GM06990 (cell line): ENCODE measurements around the gene RBM47.
"Not testable (repeated sequence)": the region's sequence is repeated elsewhere in the genome, so short reads cannot be mapped to it uniquely, and the experiment has no call there.

Source experiments
- DNase-seq: peaks from one replicate; pipeline ENCODE4 v3.0.0-alpha.2; 2011; ENCODE audit not compliant: insufficient read length; ENCODE audit errors: extremely low read depth
- H3K27me3 ChIP-seq: replicated peaks from 2 replicates; pipeline ENCODE4 v1.6.0; 2011; ENCODE audit warnings: low read length; ENCODE audit not compliant: control insufficient read depth, insufficient read depth
- H3K36me3 ChIP-seq: 2 replicates; pipeline ENCODE4 v1.5.1; 2011; ENCODE audit warnings: low read length; ENCODE audit not compliant: control insufficient read depth, insufficient read depth
- H3K4me3 ChIP-seq: replicated peaks from 2 replicates; pipeline ENCODE4 v1.5.1; 2011; ENCODE audit warnings: low read depth, mild to moderate bottlenecking, control low read depth, low read length
- CTCF ChIP-seq: IDR thresholded peaks from 2 replicates; pipeline ENCODE4 v1.5.1; 2011; ENCODE audit warnings: low read length, control low read depth, mild to moderate bottlenecking, inconsistent platforms; ENCODE audit not compliant: insufficient read depth, poor library complexity, severe bottlenecking

RBM47 gene

GRCh38 chr4:40557736-40558135, 71.9 kb downstream of the RBM47 start:
- no peak for TF ChIP-seq CTCF
- DNase-seq = no peak
- no peaks in the 10 kb centered on the region for H3K27me3 ChIP-seq
- H3K36me3 ChIP-seq = peaks cover 1% of the 10 kb centered on the region; the same call in 1 of the 2 replicates
- H3K4me3 ChIP-seq = no peak overlapping the region

- Histone ChIP-seq H3K27me3 (no peaks in the 10 kb centered on the region), H3K4me3 (no peak overlapping the region), H3K36me3 (peaks cover 1% of the 10 kb centered on the region; the same call in 1 of the 2 replicates)
- no peak for TF ChIP-seq CTCF
- no peak for DNase-seq
These were observed 74.3 kb downstream of the RBM47 start for GRCh38 chr4:40555176-40555900.

GRCh38 chr4:40554641-40555040, 75.0 kb downstream of the RBM47 start:
- H3K4me3 ChIP-seq, H3K36me3 ChIP-seq, H3K27me3 ChIP-seq, DNase-seq: not testable (repeated sequence)

- Histone ChIP-seq H3K27me3 (no peaks in the 10 kb centered on the region), H3K36me3 (peaks cover 1% of the 10 kb centered on the region; the same call in 1 of the 2 replicates), H3K4me3 (no peak overlapping the region)
- TF ChIP-seq CTCF = no peak
- DNase-seq = no peak
These were observed 75.7 kb downstream of the RBM47 start for GRCh38 chr4:40553995-40554394.

- Histone ChIP-seq H3K36me3 (peaks cover 8% of the 10 kb centered on the region), H3K27me3 (no peaks in the 10 kb centered on the region), H3K4me3 (no peak overlapping the region)
- no peak for DNase-seq
- no peak for TF ChIP-seq CTCF
These were observed 77.1 kb downstream of the RBM47 start for GRCh38 chr4:40552536-40552935.

GRCh38 chr4:40551568-40552136, 78.0 kb downstream of the RBM47 start:
- H3K4me3 ChIP-seq = peak overlapping the region; percentile 46
- H3K36me3 ChIP-seq, H3K27me3 ChIP-seq: not testable (repeated sequence)
- DNase-seq = peak; percentile 55
